Common myeloid progenitor, CD34-positive (primary cell): ENCODE results near the gene ZNF423.

Source experiments
- CTCF ChIA-PET: fragments of 350-600 bp; sonication (Branson Sonifier 250); formaldehyde crosslinking; loops from one replicate; lab custom pipeline; 2021; ENCODE audit warnings: antibody characterized with exemption; lab: Charles Lee
- POLR2A ChIA-PET: fragments of 350-600 bp; sonication (Branson Sonifier 250); formaldehyde crosslinking; loops from one replicate; lab custom pipeline; 2021; ENCODE audit warnings: antibody characterized with exemption; lab: Charles Lee
- DNase-seq, 3 donors: peaks; one replicate each; pipeline versions ENCODE4 v3.0.0 to v3.0.0-alpha.2; 2013
- H3K27ac ChIP-seq, 2 experiments: 1 replicate in 1 of 2; 2 replicates in 1 of 2; pipeline ENCODE4 v1.7.0; 2013; ENCODE audit warnings: inconsistent platforms in 2 of 2, low read length in 2 of 2, mild to moderate bottlenecking in 2 of 2, low read depth in 1 of 2, moderate library complexity in 1 of 2; ENCODE audit not compliant: severe bottlenecking in 2 of 2, insufficient read depth in 1 of 2, poor library complexity in 1 of 2
- H3K27me3 ChIP-seq, 5 experiments: replicated peaks in 2 of 5; 1 replicate in 3 of 5; 2 replicates in 2 of 5; pipeline versions ENCODE4 v1.6.1 to v1.7.0; 2013; ENCODE audit warnings: low read length in 4 of 5, mild to moderate bottlenecking in 2 of 5, moderate library complexity in 2 of 5, inconsistent platforms in 1 of 5; ENCODE audit not compliant: insufficient read depth in 5 of 5, control insufficient read depth in 4 of 5
- H3K36me3 ChIP-seq, 4 experiments: 1 replicate in 2 of 4; 2 replicates in 2 of 4; pipeline versions ENCODE4 v1.6.1 to v1.7.0; 2013; ENCODE audit warnings: low read length in 3 of 4, control low read depth in 1 of 4, mild to moderate bottlenecking in 1 of 4; ENCODE audit not compliant: control insufficient read depth in 4 of 4, insufficient read depth in 4 of 4
- H3K4me1 ChIP-seq, 4 experiments: 1 replicate in 3 of 4; 2 replicates in 1 of 4; pipeline versions ENCODE4 v1.6.1 to v1.7.1; 2013; ENCODE audit warnings: low read length in 3 of 4, mild to moderate bottlenecking in 3 of 4, control low read depth in 1 of 4, inconsistent platforms in 1 of 4, moderate library complexity in 1 of 4; ENCODE audit not compliant: control insufficient read depth in 4 of 4, insufficient read depth in 4 of 4; ENCODE audit errors: control extremely low read depth in 1 of 4
- H3K4me3 ChIP-seq, 7 experiments: 1 replicate in 4 of 7; 2 replicates in 3 of 7; pipeline versions ENCODE4 v1.5.1 to v1.7.0; 2013; ENCODE audit warnings: mild to moderate bottlenecking in 7 of 7, low read length in 6 of 7, moderate library complexity in 6 of 7, inconsistent platforms in 2 of 7, low read depth in 2 of 7, control low read depth in 1 of 7; ENCODE audit not compliant: insufficient read depth in 4 of 7, control insufficient read depth in 1 of 7; ENCODE audit errors: extremely low read depth in 1 of 7
- H3K9me3 ChIP-seq, 5 experiments: 1 replicate in 4 of 5; 2 replicates in 1 of 5; pipeline versions ENCODE4 v1.6.1 to v1.7.1; 2013; ENCODE audit warnings: low read length in 4 of 5, mild to moderate bottlenecking in 2 of 5, inconsistent platforms in 1 of 5, low read depth in 1 of 5, moderate library complexity in 1 of 5; ENCODE audit not compliant: control insufficient read depth in 4 of 5, insufficient read depth in 2 of 5; ENCODE audit errors: control extremely low read depth in 1 of 5
- WGBS: methylation state at CpG from one replicate; pipeline ENCODE4 v1.1.5; 2013; ENCODE audit not compliant: insufficient coverage; 5-methylcytosine and 5-hydroxymethylcytosine counted together

Gene ZNF423

DNA sequence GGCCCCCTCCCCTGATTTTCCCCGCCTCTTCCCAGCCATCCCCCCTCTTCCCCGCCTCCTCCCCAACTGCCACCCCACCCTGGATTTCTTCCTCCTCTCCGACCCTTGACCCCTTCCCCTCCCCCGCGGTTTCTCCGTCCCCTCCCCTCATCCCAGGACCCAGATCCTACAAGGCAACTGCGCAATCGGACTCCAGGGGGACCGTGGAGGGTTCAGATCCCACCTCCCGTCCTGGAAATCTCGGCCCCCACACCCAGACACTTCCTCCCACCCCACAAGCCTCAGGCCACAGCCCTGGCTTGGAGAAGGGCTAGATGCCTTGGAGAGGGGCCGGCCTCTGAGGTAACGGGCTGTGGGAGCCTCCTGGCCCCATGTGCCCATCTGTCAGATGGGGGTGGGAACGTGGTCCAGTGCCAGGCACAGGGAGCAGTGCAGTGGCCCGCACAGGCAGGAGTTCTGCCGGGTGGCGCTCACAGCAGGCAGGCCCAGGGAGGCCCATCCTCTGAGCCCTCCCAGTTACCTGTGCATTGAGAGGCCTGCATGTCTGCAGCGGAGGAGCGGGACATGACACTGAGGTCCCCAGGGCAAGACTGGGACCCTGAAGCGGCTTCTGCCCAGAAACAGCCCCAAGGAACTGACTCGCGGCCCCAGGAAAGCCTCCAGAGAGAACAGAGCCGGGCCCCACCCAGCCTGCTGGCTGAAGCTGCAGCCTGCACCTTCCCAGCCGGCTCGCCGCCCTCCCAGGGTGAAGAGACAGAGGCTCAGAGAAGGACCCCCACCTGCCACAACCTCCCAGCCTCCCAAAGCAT lies 16.7 kb downstream of the ZNF423 start:
- ChIA-PET POLR2A (no interaction called here), CTCF (interaction anchor here (1.1 kb wide), 2 partner anchors 11 to 21 kb away, joined by 3 read pairs; no protein-coding TSS in a partner anchor)
- H3K9me3 ChIP-seq = no peaks in the 10 kb centered on the region
- no peak overlapping the region for H3K27ac ChIP-seq
- DNase-seq = no peak
- H3K36me3 ChIP-seq = no peaks in the 10 kb centered on the region
- peaks cover 0 to 21% (median 7%) of the 10 kb centered on the region in 4 experiments for H3K4me1 ChIP-seq
- 96% methylated on average over 15 of the region's 26 CpGs for WGBS
- peak overlapping the region in 1 of 7 experiments; percentile 55 for H3K4me3 ChIP-seq
- peaks cover 0 to 43% (median 8%) of the 10 kb centered on the region in 5 experiments for H3K27me3 ChIP-seq

DNA sequence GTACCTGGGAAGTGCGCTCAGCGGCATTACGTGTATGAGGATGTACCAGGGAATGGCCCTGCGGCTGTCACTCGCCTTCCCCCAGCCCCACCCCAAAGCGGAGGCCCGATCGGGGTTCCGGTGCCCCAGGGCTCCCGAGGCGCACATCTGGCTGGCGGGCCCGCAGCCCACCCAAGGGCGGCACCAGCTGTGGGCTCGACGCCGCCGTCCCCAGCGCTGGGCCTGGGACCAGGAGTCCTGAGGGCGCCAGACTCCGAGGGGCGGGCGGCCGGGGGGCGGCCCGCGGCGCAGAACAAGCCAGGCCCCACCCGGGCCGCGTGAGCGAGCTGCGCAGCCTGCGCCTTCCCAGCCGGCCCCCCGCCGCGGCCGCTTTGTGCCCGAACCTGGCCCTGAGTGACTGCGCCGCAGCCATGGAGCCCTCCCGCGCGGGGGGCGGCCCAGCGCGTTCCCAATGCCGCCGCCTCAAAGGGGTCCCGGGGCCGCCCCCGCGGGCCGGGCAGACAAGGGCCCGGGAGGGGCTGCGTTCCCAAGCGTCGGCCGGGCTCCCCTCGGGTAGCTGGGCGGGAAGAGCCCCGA lies 17.4 kb downstream of the ZNF423 start:
- H3K27ac ChIP-seq = no peak overlapping the region
- POLR2A ChIA-PET = no interaction called here
- H3K27me3 ChIP-seq = peaks cover 0 to 43% (median 8%) of the 10 kb centered on the region in 5 experiments
- H3K9me3 ChIP-seq = no peaks in the 10 kb centered on the region
- peaks cover 0 to 21% (median 7%) of the 10 kb centered on the region in 4 experiments for H3K4me1 ChIP-seq
- H3K36me3 ChIP-seq = no peaks in the 10 kb centered on the region
- peak overlapping the region in 4 of 7 experiments; percentile 4 to 55 (median 28) for H3K4me3 ChIP-seq
- DNase-seq = peak in 2 of 3 donors; percentile 7 to 28
- 8% methylated on average over 34 of the region's 63 CpGs for WGBS
- CTCF ChIA-PET = interaction anchor here (1.1 kb wide), 1 partner anchor 20 kb away, joined by 3 read pairs; no protein-coding TSS in a partner anchor

- H3K27me3 ChIP-seq = peaks cover 0 to 43% (median 8%) of the 10 kb centered on the region in 5 experiments
- CTCF ChIA-PET = interaction anchor here (0.7 to 1.1 kb wide), 2 partner anchors 18 to 19 kb away, joined by 3 read pairs; partner anchors contain the start of gene ZNF423
- DNase-seq = peak in 2 of 3 donors; percentile 33 to 50
Measured at GRCh38 chr16:49837688-49838410, 18.1 kb downstream of the ZNF423 start.

GRCh38 chr16:49836668-49837067 lies 19.2 kb downstream of the ZNF423 start:
- peaks cover 0 to 43% (median 8%) of the 10 kb centered on the region in 5 experiments for H3K27me3 ChIP-seq
- H3K27ac ChIP-seq = no peak overlapping the region
- H3K36me3 ChIP-seq = no peaks in the 10 kb centered on the region
- no peak for DNase-seq
- WGBS = 100% methylated on average over 3 of the region's 5 CpGs
- POLR2A ChIA-PET = no interaction called here
- peaks cover 0 to 21% (median 7%) of the 10 kb centered on the region in 4 experiments for H3K4me1 ChIP-seq
- no peaks in the 10 kb centered on the region for H3K9me3 ChIP-seq
- CTCF ChIA-PET = no interaction called here
- H3K4me3 ChIP-seq = no peak overlapping the region

More at GRCh38 chr16:49837688-49838410, 18.1 kb downstream of the ZNF423 start:
- Histone ChIP-seq H3K4me3 (peak overlapping the region in 2 of 7 experiments; percentile 4 to 55), H3K4me1 (peaks cover 0 to 21% (median 7%) of the 10 kb centered on the region in 4 experiments), H3K9me3 (no peaks in the 10 kb centered on the region), H3K36me3 (no peaks in the 10 kb centered on the region), H3K27ac (no peak overlapping the region)
- WGBS = 79% methylated on average over 15 of the region's 17 CpGs
- POLR2A ChIA-PET = no interaction called here

- Histone ChIP-seq H3K36me3 (no peaks in the 10 kb centered on the region), H3K4me1 (peaks cover 0 to 21% (median 7%) of the 10 kb centered on the region in 4 experiments), H3K27me3 (peaks cover 0 to 43% (median 8%) of the 10 kb centered on the region in 5 experiments), H3K4me3 (no peak overlapping the region), H3K9me3 (no peaks in the 10 kb centered on the region), H3K27ac (no peak overlapping the region)
- WGBS = 75% methylated on average over 2 of the region's 2 CpGs
- no peak for DNase-seq
- ChIA-PET CTCF (no interaction called here), POLR2A (no interaction called here)
Measured at GRCh38 chr16:49836218-49836617, 19.7 kb downstream of the ZNF423 start.

DNA sequence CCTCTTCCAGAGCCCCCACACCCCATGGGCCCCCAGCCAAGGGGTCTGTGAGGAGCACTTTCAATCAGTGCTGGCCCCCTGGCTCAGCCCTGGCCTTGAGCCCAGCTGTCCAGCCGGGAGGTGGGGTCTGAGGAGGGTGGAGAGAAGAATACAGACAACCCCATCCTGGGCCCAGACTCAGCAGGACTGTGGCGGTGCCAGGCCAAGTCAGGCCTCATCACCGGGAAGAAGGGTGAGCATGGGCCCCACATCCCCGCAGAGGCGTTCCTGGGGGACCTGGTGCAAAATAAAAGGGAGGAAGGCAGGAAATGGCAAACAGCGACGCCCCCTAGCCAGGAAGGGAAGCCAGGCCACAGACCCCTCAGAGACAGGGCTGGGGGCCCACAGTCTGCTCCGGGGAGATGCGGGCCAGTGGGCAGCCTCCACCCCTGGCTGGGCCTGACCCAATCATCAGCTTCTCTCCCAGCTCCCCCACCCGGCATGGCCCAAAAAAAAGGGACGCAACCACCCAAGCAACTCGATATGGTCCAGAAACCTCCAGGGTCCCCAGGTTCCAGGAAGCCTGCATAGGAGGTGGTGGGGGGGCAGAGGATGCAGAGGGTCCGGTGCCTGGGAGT lies 20.6 kb downstream of the ZNF423 start:
- POLR2A ChIA-PET = no interaction called here
- Histone ChIP-seq H3K9me3 (no peaks in the 10 kb centered on the region), H3K4me1 (peaks cover 0 to 21% (median 7%) of the 10 kb centered on the region in 4 experiments), H3K27me3 (peaks cover 0 to 35% (median 6%) of the 10 kb centered on the region in 5 experiments), H3K27ac (no peak overlapping the region), H3K4me3 (no peak overlapping the region), H3K36me3 (no peaks in the 10 kb centered on the region)
- CTCF ChIA-PET = no interaction called here
- peak in 1 of 3 donors; percentile 4 for DNase-seq
- 65% methylated on average over 10 of the region's 13 CpGs for WGBS
